ENCODE data around the gene GRIK4. TPM values are rescaled to one million over a fixed set of nuclear protein-coding genes. Genes with fewer than 3 reads are reported as not detected.

The GRIK4 gene
- total RNA-seq, 1 experiment from 2014 or later = 3.3 TPM

DNA sequence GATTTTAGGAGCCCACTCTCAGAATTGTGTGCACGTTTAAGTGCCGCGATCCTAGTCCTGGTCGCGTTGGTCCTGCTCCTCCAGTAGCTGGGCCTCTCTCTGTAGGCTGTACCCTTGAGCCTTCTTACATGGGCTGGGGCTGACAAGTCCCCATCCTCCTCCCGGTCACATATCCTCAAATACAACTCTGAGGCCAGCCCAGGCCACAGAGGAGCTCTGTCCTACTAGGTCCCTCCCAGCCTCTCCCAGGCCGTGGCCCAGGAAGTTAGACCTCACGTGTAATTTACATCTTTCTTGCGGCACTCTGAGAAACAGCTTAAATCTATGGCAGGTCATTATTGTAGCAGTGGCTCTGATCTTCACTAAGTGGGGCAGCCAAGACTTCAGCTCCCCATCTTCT is 305.2 kb downstream of the GRIK4 start:
- peaks cover 8% of the 10 kb centered on the region; the same call in 1 of the 2 replicates for H3K4me1 Mint-ChIP-seq
- CTCF ChIA-PET = interaction anchor here (0.6 to 1.9 kb wide), 2 partner anchors 135 to 485 kb away, joined by 4 to 7 read pairs; no protein-coding TSS in a partner anchor
- H3K9me3 Mint-ChIP-seq = no peaks in the 10 kb centered on the region
- H3K4me3 Mint-ChIP-seq = no peak overlapping the region
- H3K36me3 Mint-ChIP-seq = no peaks in the 10 kb centered on the region
- no peaks in the 10 kb centered on the region; the same call in 1 of the 2 replicates for H3K27me3 Mint-ChIP-seq (ENCODE audit: low read depth)
- POLR2A ChIA-PET = interaction anchor here (1.1 kb wide), 1 partner anchor 82 kb away, joined by 7 read pairs; no protein-coding TSS in a partner anchor
- TF ChIP-seq, protein P1, sequence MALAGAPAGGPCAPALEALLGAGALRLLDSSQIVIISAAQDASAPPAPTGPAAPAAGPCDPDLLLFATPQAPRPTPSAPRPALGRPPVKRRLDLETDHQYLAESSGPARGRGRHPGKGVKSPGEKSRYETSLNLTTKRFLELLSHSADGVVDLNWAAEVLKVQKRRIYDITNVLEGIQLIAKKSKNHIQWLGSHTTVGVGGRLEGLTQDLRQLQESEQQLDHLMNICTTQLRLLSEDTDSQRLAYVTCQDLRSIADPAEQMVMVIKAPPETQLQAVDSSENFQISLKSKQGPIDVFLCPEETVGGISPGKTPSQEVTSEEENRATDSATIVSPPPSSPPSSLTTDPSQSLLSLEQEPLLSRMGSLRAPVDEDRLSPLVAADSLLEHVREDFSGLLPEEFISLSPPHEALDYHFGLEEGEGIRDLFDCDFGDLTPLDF (CRISPR knock-in tag; IDR thresholded peaks at IDR 0.05) = no peak
- no peak for TF ChIP-seq IRF2 (CRISPR knock-in tag; IDR thresholded peaks at IDR 0.05; ENCODE audit: borderline replicate concordance, low read depth)
- TF ChIP-seq, protein P2, sequence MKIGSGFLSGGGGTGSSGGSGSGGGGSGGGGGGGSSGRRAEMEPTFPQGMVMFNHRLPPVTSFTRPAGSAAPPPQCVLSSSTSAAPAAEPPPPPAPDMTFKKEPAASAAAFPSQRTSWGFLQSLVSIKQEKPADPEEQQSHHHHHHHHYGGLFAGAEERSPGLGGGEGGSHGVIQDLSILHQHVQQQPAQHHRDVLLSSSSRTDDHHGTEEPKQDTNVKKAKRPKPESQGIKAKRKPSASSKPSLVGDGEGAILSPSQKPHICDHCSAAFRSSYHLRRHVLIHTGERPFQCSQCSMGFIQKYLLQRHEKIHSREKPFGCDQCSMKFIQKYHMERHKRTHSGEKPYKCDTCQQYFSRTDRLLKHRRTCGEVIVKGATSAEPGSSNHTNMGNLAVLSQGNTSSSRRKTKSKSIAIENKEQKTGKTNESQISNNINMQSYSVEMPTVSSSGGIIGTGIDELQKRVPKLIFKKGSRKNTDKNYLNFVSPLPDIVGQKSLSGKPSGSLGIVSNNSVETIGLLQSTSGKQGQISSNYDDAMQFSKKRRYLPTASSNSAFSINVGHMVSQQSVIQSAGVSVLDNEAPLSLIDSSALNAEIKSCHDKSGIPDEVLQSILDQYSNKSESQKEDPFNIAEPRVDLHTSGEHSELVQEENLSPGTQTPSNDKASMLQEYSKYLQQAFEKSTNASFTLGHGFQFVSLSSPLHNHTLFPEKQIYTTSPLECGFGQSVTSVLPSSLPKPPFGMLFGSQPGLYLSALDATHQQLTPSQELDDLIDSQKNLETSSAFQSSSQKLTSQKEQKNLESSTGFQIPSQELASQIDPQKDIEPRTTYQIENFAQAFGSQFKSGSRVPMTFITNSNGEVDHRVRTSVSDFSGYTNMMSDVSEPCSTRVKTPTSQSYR (CRISPR knock-in tag; IDR thresholded peaks at IDR 0.05) = no peak
- no peak for TF ChIP-seq RORB (CRISPR knock-in tag; IDR thresholded peaks at IDR 0.05)
- TF ChIP-seq, protein P3, sequence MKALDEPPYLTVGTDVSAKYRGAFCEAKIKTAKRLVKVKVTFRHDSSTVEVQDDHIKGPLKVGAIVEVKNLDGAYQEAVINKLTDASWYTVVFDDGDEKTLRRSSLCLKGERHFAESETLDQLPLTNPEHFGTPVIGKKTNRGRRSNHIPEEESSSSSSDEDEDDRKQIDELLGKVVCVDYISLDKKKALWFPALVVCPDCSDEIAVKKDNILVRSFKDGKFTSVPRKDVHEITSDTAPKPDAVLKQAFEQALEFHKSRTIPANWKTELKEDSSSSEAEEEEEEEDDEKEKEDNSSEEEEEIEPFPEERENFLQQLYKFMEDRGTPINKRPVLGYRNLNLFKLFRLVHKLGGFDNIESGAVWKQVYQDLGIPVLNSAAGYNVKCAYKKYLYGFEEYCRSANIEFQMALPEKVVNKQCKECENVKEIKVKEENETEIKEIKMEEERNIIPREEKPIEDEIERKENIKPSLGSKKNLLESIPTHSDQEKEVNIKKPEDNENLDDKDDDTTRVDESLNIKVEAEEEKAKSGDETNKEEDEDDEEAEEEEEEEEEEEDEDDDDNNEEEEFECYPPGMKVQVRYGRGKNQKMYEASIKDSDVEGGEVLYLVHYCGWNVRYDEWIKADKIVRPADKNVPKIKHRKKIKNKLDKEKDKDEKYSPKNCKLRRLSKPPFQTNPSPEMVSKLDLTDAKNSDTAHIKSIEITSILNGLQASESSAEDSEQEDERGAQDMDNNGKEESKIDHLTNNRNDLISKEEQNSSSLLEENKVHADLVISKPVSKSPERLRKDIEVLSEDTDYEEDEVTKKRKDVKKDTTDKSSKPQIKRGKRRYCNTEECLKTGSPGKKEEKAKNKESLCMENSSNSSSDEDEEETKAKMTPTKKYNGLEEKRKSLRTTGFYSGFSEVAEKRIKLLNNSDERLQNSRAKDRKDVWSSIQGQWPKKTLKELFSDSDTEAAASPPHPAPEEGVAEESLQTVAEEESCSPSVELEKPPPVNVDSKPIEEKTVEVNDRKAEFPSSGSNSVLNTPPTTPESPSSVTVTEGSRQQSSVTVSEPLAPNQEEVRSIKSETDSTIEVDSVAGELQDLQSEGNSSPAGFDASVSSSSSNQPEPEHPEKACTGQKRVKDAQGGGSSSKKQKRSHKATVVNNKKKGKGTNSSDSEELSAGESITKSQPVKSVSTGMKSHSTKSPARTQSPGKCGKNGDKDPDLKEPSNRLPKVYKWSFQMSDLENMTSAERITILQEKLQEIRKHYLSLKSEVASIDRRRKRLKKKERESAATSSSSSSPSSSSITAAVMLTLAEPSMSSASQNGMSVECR (CRISPR knock-in tag; IDR thresholded peaks at IDR 0.05; ENCODE audit: borderline replicate concordance) = no peak
- TF ChIP-seq, protein P4, sequence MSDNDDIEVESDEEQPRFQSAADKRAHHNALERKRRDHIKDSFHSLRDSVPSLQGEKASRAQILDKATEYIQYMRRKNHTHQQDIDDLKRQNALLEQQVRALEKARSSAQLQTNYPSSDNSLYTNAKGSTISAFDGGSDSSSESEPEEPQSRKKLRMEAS (CRISPR knock-in tag; IDR thresholded peaks at IDR 0.05) = no peak
- TF ChIP-seq, protein P5, sequence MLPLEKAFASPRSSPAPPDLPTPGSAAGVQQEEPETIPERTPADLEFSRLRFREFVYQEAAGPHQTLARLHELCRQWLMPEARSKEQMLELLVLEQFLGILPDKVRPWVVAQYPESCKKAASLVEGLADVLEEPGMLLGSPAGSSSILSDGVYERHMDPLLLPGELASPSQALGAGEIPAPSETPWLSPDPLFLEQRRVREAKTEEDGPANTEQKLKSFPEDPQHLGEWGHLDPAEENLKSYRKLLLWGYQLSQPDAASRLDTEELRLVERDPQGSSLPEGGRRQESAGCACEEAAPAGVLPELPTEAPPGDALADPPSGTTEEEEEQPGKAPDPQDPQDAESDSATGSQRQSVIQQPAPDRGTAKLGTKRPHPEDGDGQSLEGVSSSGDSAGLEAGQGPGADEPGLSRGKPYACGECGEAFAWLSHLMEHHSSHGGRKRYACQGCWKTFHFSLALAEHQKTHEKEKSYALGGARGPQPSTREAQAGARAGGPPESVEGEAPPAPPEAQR (CRISPR knock-in tag; IDR thresholded peaks at IDR 0.05) = no peak
- TF ChIP-seq ZNF138 (CRISPR knock-in tag; conservative IDR thresholded peaks at IDR 0.05) = no peak
- TF ChIP-seq ELF4 (CRISPR knock-in tag; IDR thresholded peaks at IDR 0.05; ENCODE audit: low read depth) = no peak
- TF ChIP-seq, protein P6, sequence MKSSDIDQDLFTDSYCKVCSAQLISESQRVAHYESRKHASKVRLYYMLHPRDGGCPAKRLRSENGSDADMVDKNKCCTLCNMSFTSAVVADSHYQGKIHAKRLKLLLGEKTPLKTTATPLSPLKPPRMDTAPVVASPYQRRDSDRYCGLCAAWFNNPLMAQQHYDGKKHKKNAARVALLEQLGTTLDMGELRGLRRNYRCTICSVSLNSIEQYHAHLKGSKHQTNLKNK (CRISPR knock-in tag; IDR thresholded peaks at IDR 0.05) = no peak
- no peak overlapping the region for H3K27ac Mint-ChIP-seq
- no peak for ATAC-seq
- DNase-seq (ENCODE audit: low spot score) = no peak

DNA sequence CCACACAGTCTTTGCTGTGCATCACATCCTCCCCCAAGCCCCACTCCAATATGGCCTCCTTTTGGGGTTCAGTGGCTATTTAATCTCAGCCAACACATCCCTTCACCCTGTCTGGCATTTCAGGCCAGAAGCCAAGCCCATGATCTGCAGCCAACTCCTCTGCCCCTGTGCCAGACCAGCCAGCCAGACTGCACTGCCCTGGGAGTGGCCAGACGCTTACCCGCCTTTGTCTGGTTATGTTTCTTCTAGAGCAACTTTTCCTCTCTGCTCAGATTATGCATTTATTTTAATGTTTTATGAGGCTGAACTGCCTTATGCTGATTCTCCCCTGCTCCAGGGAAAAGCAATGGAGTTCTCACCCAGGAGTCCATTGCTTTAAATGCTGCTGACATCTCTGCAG is 305.6 kb downstream of the GRIK4 start:
- DNase-seq (ENCODE audit: low spot score) (no peak), ATAC-seq (no peak)
- Mint-ChIP-seq H3K27ac (no peak overlapping the region), H3K4me1 (peaks cover 8% of the 10 kb centered on the region; the same call in 1 of the 2 replicates), H3K4me3 (no peak overlapping the region), H3K36me3 (no peaks in the 10 kb centered on the region), H3K27me3 (ENCODE audit: low read depth) (no peaks in the 10 kb centered on the region; the same call in 1 of the 2 replicates), H3K9me3 (no peaks in the 10 kb centered on the region)
- ChIA-PET CTCF (no interaction called here), POLR2A (no interaction called here)
- TF ChIP-seq GRHL2 (CRISPR knock-in tag; IDR thresholded peaks at IDR 0.05; ENCODE audit: insufficient replicate concordance, severe bottlenecking) (no peak), IRF2 (CRISPR knock-in tag; IDR thresholded peaks at IDR 0.05; ENCODE audit: borderline replicate concordance, low read depth) (no peak), ZNF263 (CRISPR knock-in tag; IDR thresholded peaks at IDR 0.05; ENCODE audit: low read depth) (no peak), RELA (CRISPR knock-in tag; IDR thresholded peaks at IDR 0.05; ENCODE audit: borderline replicate concordance) (no peak), NR1H2 (CRISPR knock-in tag; IDR thresholded peaks at IDR 0.05) (no peak), FOXP1 (CRISPR knock-in tag; IDR thresholded peaks at IDR 0.05; ENCODE audit: borderline replicate concordance) (no peak)
- TF ChIP-seq, protein P7, sequence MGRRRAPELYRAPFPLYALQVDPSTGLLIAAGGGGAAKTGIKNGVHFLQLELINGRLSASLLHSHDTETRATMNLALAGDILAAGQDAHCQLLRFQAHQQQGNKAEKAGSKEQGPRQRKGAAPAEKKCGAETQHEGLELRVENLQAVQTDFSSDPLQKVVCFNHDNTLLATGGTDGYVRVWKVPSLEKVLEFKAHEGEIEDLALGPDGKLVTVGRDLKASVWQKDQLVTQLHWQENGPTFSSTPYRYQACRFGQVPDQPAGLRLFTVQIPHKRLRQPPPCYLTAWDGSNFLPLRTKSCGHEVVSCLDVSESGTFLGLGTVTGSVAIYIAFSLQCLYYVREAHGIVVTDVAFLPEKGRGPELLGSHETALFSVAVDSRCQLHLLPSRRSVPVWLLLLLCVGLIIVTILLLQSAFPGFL (CRISPR knock-in tag; IDR thresholded peaks at IDR 0.05; ENCODE audit: borderline replicate concordance) = no peak
- TF ChIP-seq, protein P8, sequence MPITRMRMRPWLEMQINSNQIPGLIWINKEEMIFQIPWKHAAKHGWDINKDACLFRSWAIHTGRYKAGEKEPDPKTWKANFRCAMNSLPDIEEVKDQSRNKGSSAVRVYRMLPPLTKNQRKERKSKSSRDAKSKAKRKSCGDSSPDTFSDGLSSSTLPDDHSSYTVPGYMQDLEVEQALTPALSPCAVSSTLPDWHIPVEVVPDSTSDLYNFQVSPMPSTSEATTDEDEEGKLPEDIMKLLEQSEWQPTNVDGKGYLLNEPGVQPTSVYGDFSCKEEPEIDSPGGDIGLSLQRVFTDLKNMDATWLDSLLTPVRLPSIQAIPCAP (CRISPR knock-in tag; IDR thresholded peaks at IDR 0.05) = no peak
- TF ChIP-seq, protein P9, sequence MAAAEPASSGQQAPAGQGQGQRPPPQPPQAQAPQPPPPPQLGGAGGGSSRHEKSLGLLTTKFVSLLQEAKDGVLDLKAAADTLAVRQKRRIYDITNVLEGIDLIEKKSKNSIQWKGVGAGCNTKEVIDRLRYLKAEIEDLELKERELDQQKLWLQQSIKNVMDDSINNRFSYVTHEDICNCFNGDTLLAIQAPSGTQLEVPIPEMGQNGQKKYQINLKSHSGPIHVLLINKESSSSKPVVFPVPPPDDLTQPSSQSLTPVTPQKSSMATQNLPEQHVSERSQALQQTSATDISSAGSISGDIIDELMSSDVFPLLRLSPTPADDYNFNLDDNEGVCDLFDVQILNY (CRISPR knock-in tag; IDR thresholded peaks at IDR 0.05) = no peak
- TF ChIP-seq, protein P10, sequence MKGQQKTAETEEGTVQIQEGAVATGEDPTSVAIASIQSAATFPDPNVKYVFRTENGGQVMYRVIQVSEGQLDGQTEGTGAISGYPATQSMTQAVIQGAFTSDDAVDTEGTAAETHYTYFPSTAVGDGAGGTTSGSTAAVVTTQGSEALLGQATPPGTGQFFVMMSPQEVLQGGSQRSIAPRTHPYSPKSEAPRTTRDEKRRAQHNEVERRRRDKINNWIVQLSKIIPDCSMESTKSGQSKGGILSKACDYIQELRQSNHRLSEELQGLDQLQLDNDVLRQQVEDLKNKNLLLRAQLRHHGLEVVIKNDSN (CRISPR knock-in tag; IDR thresholded peaks at IDR 0.05) = no peak

Data from WTC11 (cell line).